HG03442 (cell line): Measurements from ENCODE around the gene TMEM121B.

Source experiments
- ATAC-seq: cut with Tn5 transposase; IDR thresholded peaks from one replicate; pipeline ENCODE4 v1.9.1; 2021; ENCODE audit warnings: mild to moderate bottlenecking, moderate library complexity; ENCODE audit not compliant: unreplicated experiment

Gene TMEM121B

DNA sequence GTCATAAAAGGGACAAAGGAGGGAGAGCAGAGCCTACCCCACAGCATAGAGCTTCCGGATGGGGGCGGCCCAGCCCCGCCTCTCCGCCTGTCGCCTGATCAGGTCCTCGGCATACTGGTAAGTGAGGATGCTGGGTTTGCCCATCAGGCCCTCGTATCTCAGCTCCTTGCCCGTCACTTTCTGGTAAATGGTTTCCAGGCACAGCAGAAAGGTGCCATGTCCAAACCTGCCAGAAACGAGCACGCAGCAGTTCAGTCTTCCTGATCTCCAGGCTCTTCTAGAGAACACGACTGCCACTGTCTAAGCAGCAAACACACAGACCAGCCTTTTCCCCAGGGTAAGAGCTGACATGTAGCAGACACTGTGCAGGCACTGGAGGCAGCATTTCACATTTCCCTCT is 17.4 kb upstream of the TMEM121B start:
- no peak for ATAC-seq

DNA sequence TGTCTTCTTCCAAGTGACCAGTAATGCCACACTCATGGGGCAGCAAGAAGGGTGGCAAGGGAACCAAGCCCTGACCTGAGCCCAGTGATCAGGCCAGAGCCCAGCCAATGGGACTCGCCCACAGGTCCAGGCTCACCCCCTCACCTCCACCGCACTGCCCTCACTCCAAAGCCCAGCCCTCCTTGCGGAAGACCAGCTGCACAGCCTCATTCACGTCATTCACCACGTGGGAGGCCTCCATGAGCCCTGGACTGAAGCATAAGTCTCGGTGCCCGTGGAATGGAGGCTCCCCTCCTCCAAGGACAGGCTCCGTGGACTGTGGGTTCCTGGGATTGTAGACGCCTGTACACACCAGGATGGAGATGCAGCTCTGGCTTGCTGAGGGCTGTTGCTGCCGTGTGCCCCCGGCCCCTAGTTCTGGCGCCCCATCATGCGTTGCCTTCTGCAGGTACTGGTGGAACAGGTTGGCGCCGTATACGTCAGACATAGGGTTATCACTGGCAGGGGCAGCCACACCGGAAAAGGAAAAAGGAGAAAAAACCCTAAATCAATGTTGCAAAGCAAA is 16.8 kb upstream of the TMEM121B start:
- no peak for ATAC-seq

- no peak for ATAC-seq
Observed at GRCh38 chr22:17137170-17137569, 16.0 kb upstream of the TMEM121B start.

DNA sequence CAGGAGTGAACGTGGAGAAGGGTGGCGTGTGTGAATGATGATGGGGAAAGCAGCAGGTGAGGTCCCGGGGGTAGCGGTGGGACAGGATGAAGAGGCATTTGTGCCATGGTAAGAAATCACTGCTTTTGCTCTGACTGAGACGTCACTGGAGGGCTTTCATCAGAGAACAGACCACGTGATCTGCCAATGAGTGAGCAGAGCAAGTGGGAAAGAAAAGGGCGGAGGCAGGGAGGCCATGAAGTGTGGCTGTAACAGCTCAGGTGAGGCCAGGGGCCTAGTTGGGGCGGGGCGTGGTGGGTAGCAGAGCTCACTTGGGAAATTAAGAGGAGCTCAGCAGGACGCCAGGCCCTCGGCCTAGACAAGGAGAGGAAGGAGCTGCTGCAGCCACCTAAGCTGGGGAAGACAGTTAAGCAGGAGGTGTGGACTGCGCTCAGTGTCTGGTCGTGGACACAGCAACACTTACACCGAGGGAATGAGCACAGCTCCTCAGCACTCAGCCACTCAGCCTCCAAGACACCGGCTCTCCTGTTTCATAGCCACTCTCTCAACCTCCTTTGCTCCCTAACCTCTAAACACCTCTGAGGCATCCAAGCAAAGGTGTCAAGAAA is 14.1 kb upstream of the TMEM121B start:
- ATAC-seq, result no peak

GRCh38 chr22:17133137-17133536 is 12.0 kb upstream of the TMEM121B start:
- no peak for ATAC-seq

DNA sequence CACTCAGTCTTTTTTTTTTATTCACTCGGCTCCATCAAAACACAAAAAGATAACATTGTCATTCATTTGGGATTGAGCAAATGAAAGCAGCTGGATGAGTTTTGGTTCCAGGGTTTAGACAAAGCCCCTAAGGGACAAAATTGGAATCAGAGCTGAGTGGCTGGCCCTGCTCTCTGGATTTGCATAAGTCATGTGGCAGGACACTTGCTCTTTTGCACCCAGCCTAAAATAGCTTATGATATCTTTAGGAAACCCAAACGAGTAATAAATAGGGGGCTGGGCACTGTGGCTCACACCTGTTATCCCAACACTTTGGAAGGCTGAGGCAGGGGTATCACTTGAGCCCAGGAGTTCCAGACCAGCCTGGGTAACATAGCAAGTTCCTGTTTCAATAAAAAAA is 11.0 kb upstream of the TMEM121B start:
- no peak for ATAC-seq

GRCh38 chr22:17131686-17132085 is 10.5 kb upstream of the TMEM121B start:
- ATAC-seq, result no peak

GRCh38 chr22:17130199-17130598 is 9.0 kb upstream of the TMEM121B start:
- no peak for ATAC-seq

DNA sequence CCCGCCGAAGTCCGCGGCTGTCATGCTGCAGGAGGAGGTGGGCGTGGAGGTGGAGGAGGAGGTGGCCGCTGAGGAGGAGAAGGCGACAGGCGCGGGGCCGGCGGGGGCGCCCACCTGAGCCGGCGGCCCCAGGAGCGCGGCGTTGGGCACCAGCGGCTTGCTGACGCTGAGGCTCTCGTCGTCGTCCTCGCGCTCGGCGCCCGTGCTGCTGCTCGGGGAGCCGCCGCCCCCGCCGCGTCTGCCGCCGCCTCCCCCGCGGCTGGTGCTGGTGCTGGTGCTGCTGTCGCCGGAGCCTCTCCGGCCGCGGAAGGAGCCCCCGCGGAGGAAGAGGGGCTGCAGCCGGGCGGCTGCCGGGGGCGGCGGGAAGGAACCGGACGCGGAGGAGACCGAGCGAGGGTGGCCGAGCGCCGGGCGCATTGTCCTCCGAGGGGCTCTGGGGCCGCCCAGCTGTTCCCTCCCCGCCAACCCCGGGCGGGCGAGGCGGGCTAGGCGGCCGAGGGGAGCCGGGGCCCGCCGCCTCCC is 388 bp downstream of the TMEM121B start:
- ATAC-seq, result no peak

DNA sequence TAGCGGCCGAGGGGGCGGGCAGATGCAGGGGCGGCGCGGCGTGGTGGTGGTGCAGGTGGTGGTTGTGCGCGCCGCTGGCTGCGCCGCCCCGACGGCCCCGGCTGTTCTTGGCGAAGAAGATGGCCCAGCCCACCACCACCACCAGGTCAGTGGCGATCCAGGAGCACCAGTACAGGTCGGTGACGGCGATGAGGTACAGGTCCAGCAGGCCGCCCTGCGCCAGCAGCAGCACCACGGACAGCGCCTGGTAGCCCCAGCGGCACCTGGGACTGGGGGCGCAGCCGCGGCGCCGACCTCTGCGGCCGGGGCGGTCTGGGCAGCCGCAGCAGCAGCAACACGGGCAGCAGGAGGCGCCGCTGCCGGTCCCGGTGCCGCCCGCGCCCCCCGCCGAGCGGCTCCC is 879 bp downstream of the TMEM121B start:
- no peak for ATAC-seq

GRCh38 chr22:17119481-17120202 is 1.5 kb downstream of the TMEM121B start:
- ATAC-seq, result no peak

- no peak for ATAC-seq
Observed at GRCh38 chr22:17118342-17118741, 2.8 kb downstream of the TMEM121B start.

GRCh38 chr22:17117890-17118289 is 3.3 kb downstream of the TMEM121B start:
- ATAC-seq, result no peak

- ATAC-seq, result no peak
Observed at GRCh38 chr22:17117400-17117799, 3.8 kb downstream of the TMEM121B start.

DNA sequence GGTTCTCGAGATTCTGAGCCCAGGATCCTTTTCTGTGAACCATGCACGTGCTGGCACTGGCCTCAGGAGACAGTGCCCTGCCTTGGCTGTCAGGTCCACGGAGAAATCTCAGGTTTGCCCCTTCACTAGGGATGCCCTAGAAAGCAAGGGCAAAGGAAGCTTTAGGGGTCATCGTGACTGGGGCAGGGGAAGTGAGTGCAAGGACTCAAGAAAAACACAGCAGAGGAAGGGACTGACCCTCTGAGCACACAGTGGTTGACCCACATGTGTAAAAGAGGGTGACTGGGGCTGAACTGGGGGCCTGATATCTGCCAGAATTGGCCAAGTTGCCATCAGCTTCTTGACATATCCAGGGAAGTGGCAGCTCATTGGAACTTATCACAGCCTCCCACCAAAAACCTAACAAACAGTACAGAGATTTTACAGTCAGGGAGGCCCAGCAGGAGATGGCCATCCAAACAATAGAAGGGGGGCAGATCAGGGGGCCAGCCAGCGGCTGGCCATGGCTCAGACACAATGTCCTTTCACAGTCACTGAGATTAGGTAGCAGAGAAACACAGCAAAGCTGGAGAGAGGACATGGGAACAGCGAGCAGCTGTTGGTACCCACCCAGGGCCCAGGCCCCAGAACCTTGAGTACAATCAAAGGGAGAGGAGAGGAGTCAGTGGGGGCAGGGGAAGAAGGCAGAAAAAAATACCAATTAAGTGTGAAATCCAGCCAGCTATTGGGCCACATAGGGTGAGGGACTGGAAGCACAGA is 4.4 kb downstream of the TMEM121B start:
- ATAC-seq, result no peak

GRCh38 chr22:17115945-17116565 is 5.1 kb downstream of the TMEM121B start:
- no peak for ATAC-seq

DNA sequence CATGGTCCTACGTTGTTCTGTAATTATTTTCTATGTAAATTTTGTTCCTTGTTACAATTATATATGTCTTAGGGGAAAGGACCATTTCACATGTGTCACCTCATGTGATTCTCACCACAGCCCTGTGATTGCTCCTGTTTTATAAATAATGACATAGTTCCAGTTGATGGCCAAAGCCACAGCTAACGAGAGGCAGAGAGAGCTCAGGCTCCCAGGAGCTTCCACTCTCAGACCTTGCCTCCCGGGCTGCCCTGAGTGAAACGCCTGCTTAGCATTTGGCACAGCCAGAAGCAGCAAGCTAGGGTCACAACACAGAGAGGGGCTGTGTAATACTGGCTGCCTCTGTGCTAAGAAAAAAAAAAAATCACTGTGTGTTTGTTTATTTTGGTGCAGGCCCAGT is 5.9 kb downstream of the TMEM121B start:
- ATAC-seq, result no peak

GRCh38 chr22:17114898-17115235 is 6.3 kb downstream of the TMEM121B start:
- no peak for ATAC-seq

- ATAC-seq, result no peak
Observed at GRCh38 chr22:17114173-17114897, 6.8 kb downstream of the TMEM121B start.

DNA sequence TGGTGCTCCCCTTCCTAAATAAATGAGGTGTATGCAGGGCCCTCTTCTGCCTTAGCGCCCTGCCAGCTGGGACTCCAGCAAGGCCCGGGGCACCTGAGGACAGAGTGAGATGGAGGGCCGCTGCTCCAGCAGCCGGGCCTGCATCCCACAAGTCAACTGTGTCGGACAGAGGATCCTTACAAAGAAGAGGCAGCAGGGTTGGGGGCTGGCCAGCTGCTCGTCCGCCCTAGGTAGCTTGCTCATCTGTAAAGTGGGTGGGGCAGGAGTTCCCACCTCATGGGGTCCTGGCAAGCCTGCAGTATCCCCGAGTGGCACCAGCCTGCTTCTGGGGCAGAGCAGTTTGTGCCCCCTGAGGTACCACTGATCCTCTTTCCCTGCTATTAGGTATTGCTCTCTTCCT is 7.6 kb downstream of the TMEM121B start:
- ATAC-seq, result no peak
